Type B pancreatic cell (in vitro differentiated cells): ENCODE results near the gene RAB24. TPM values are rescaled to one million over a fixed set of nuclear protein-coding genes. Genes with fewer than 3 reads are reported as not detected.
A peak's percentile ranks its signal among the peaks of the same experiment; 100 is the strongest.

ENCODE experiments used
- DNase-seq: peaks from one replicate; pipeline ENCODE4 v3.0.0; 2021; ENCODE audit warnings: mixed read lengths; ENCODE audit not compliant: unreplicated experiment; ENCODE audit errors: extremely low spot score
- H3K27ac Mint-ChIP-seq: 2 replicates; pipeline ENCODE4 v1.8.0; 2021; ENCODE audit warnings: mild to moderate bottlenecking, mixed read lengths
- H3K27me3 Mint-ChIP-seq: 2 replicates; pipeline ENCODE4 v1.8.0; 2021; ENCODE audit warnings: mixed read lengths
- H3K36me3 Mint-ChIP-seq: 2 replicates; pipeline ENCODE4 v1.8.0; 2021; ENCODE audit warnings: mixed read lengths
- H3K4me1 Mint-ChIP-seq: one replicate; pipeline ENCODE4 v1.8.0; 2021; ENCODE audit warnings: mixed read lengths; ENCODE audit not compliant: unreplicated experiment
- H3K4me3 Mint-ChIP-seq: 2 replicates; pipeline ENCODE4 v1.8.0; 2021; ENCODE audit warnings: mild to moderate bottlenecking, mixed read lengths
- H3K9me3 Mint-ChIP-seq: 2 replicates; pipeline ENCODE4 v1.8.0; 2021; ENCODE audit warnings: mixed read lengths
- total RNA-seq: library from RNA; stranded (reverse); gene quantifications from 2 replicates; pipeline ENCODE4 v1.2.1, GENCODE V29; 2021; ENCODE audit warnings: low replicate concordance
- TF ChIP-seq, protein P1 (sequence below): fragments of 200-600 bp; sonication (generic); conservative IDR thresholded peaks from 2 replicates; pipeline ENCODE4 v1.5.0; 2021; ENCODE audit warnings: antibody characterized with exemption, mild to moderate bottlenecking

RAB24 gene
- total RNA-seq, 1 donor from 2014 or later = 42.6 TPM

DNA sequence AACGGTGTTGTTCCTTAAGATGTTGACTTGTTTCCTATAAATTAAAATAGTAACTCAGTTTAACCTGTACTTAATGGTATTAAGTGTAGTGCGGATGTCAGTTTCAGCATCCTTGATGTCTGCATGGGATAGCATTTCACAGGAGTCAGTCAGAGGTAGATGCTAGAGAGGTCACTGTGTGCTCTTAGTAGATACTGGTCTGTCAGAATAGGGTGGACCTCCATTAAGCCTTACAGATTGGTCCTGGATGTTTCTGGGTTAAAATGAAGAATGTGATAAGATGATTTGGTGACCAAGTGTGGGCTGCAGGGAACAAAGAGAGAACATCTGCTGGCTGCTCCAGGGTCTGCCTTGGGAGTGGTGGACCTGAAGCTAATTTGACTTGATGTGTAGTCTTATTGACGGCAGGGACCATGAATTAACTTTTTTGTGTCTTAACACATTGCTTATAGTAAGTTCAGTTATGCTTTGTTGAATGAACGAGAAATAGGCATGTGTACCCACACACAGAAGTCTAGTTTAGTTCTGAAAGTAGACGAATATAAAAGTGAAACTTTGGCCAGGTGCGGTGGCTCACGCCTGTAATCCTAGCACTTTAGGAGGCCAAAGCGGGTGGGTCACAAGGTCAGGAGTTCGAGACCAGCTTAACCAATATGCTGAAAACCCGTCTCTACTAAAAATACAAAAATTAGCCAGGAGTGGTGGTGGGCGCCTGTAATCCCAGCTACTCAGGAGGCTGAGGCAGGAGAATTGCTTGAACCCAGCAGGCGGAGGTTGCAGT, 12.5 kb downstream of the RAB24 start:
- DNase-seq = no peak
- peaks cover 26% of the 10 kb centered on the region for H3K36me3 Mint-ChIP-seq
- H3K27ac Mint-ChIP-seq = peak overlapping the region; percentile 43
- H3K4me1 Mint-ChIP-seq = no peaks in the 10 kb centered on the region
- H3K27me3 Mint-ChIP-seq = no peaks in the 10 kb centered on the region
- TF ChIP-seq, protein P1, sequence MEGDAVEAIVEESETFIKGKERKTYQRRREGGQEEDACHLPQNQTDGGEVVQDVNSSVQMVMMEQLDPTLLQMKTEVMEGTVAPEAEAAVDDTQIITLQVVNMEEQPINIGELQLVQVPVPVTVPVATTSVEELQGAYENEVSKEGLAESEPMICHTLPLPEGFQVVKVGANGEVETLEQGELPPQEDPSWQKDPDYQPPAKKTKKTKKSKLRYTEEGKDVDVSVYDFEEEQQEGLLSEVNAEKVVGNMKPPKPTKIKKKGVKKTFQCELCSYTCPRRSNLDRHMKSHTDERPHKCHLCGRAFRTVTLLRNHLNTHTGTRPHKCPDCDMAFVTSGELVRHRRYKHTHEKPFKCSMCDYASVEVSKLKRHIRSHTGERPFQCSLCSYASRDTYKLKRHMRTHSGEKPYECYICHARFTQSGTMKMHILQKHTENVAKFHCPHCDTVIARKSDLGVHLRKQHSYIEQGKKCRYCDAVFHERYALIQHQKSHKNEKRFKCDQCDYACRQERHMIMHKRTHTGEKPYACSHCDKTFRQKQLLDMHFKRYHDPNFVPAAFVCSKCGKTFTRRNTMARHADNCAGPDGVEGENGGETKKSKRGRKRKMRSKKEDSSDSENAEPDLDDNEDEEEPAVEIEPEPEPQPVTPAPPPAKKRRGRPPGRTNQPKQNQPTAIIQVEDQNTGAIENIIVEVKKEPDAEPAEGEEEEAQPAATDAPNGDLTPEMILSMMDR = no peak
- H3K9me3 Mint-ChIP-seq = no peaks in the 10 kb centered on the region
- no peak overlapping the region for H3K4me3 Mint-ChIP-seq

DNA sequence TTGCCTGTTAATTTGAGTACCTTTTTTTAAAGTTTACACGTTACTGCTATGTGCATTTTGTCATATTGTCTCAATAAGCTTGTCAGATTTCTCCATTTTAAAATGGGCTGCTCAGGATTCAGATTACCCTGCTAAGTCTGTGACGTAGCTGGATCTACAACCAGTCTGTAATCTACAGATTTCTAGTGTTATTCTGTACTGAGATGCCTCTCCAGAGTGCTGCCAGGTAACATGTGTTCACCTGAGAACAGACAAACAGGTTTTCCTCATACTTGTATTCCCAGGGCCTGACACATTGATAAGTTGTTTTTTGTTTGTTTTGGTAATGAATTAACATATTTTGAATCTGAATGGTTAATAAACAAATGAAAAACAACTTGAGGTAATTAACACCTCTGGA, 15.3 kb downstream of the RAB24 start:
- Mint-ChIP-seq H3K9me3 (no peaks in the 10 kb centered on the region), H3K4me3 (no peak overlapping the region), H3K27ac (no peak overlapping the region), H3K27me3 (no peaks in the 10 kb centered on the region), H3K36me3 (peaks cover 32% of the 10 kb centered on the region), H3K4me1 (no peaks in the 10 kb centered on the region)
- TF ChIP-seq, protein P1 = no peak
- no peak for DNase-seq

DNA sequence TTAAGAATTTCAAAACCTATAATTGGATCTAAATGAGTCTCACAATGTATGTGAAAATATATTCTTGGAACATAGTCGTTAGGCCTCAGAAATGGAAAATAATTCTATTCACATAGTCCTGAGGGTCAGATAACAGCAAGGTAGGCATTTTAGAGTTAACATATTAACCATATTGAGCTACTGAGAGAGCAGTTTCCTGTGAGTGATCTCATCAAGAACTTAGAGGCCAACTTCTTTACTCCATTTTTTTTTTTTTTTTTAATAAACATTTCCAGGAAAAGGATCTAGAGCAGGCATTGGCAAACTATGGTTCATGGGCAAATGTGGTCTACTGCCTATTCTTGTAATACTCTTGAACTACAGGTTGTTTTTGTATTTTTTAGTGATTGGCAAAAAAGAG, 26.6 kb downstream of the RAB24 start:
- H3K9me3 Mint-ChIP-seq = no peaks in the 10 kb centered on the region
- no peak overlapping the region for H3K27ac Mint-ChIP-seq
- H3K4me1 Mint-ChIP-seq = no peaks in the 10 kb centered on the region
- DNase-seq = no peak
- H3K4me3 Mint-ChIP-seq = no peak overlapping the region
- TF ChIP-seq, protein P1 = no peak
- no peaks in the 10 kb centered on the region for H3K27me3 Mint-ChIP-seq
- H3K36me3 Mint-ChIP-seq = peaks cover 32% of the 10 kb centered on the region

DNA sequence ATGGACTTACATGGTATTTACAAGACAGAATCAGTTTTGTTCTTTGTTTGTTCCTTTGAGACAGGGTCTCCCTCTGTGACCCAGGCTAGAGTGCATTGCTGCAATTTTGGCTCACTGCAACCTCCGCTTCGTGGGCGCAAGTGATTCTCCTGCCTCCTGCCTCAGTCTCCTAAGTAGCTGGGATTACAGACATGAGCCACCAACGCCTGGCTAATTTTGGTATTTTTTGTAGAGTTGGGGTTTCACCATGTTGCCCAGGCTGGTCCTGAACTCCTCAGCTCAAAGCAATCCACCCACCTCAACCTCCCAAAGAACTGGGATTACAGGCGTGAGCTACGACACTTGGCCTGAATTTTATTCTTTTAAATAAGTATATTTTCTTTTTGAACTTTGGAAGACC, 27.6 kb downstream of the RAB24 start:
- Mint-ChIP-seq H3K27ac (no peak overlapping the region), H3K9me3 (no peaks in the 10 kb centered on the region), H3K27me3 (no peaks in the 10 kb centered on the region), H3K4me3 (no peak overlapping the region), H3K4me1 (no peaks in the 10 kb centered on the region), H3K36me3 (peaks cover 32% of the 10 kb centered on the region)
- no peak for DNase-seq
- TF ChIP-seq, protein P1 = no peak

DNA sequence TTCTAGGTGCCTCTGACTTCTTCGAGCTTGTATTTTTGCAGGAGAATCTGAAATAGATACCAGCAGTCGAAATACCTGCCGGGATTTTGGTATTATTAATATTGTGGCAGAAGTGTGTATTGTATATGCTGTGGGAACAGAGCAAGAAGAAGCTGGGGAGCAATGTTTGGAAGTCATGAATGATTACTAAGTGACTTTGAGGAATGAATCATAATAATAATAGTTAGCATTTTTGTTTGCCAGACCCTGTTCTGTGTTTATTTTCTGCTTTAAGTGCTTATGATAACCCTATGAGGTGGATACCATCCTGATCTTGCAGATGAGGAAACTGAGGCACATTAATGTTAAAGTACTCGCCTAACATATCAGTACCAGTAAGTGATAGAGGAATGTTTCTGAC, 32.4 kb downstream of the RAB24 start:
- Mint-ChIP-seq H3K9me3 (no peaks in the 10 kb centered on the region), H3K36me3 (peaks cover 44% of the 10 kb centered on the region), H3K27me3 (no peaks in the 10 kb centered on the region), H3K4me3 (no peak overlapping the region), H3K4me1 (peaks cover 4% of the 10 kb centered on the region), H3K27ac (peak overlapping the region; percentile 29)
- DNase-seq = no peak
- TF ChIP-seq, protein P1 = no peak
